H54 (cell line): ENCODE measurements around the gene SYTL1.

Source experiments
- DNase-seq: peaks from one replicate; pipeline ENCODE4 v3.0.0; 2011; ENCODE audit warnings: low spot score, mixed read lengths; ENCODE audit not compliant: insufficient read length
- FAIRE-seq: peaks from 3 replicates; lab custom pipeline; 2011; peaks lifted over from hg19 to GRCh38; lab: Jason Lieb, UNC
- POLR2A ChIP-seq: IDR thresholded peaks from 2 replicates; pipeline ENCODE4 v1.6.1; 2011; ENCODE audit warnings: low read depth, mild to moderate bottlenecking, low read length

Gene SYTL1

GRCh38 chr1:27358928-27359313, 17.1 kb downstream of the SYTL1 start:
- DNase-seq = no peak
- no peak for TF ChIP-seq POLR2A
- no peak for FAIRE-seq

GRCh38 chr1:27359822-27360158, 18.0 kb downstream of the SYTL1 start:
- no peak for FAIRE-seq
- TF ChIP-seq POLR2A = no peak

GRCh38 chr1:27360159-27361043, 18.6 kb downstream of the SYTL1 start:
- FAIRE-seq (no peak), DNase-seq (no peak)
- TF ChIP-seq POLR2A = no peak

More at GRCh38 chr1:27359822-27360158, 18.0 kb downstream of the SYTL1 start:
- DNase-seq = no peak

GRCh38 chr1:27361044-27361402, 19.2 kb downstream of the SYTL1 start:
- FAIRE-seq = no peak

GRCh38 chr1:27361553-27361952, 19.7 kb downstream of the SYTL1 start:
- no peak for TF ChIP-seq POLR2A
- FAIRE-seq (no peak), DNase-seq (no peak)

More at GRCh38 chr1:27361044-27361402, 19.2 kb downstream of the SYTL1 start:
- DNase-seq = no peak
- no peak for TF ChIP-seq POLR2A

GRCh38 chr1:27363766-27364695, 22.2 kb downstream of the SYTL1 start:
- FAIRE-seq (no peak), DNase-seq (no peak)
- TF ChIP-seq POLR2A = no peak

- DNase-seq (no peak), FAIRE-seq (no peak)
- TF ChIP-seq POLR2A = no peak
Measured at GRCh38 chr1:27364696-27365371, 23.0 kb downstream of the SYTL1 start.

- no peak for TF ChIP-seq POLR2A
- peak; percentile 27 for FAIRE-seq
Measured at GRCh38 chr1:27365372-27366112, 23.7 kb downstream of the SYTL1 start.

GRCh38 chr1:27366113-27366410, 24.2 kb downstream of the SYTL1 start:
- peak; percentile 61 for DNase-seq
- no peak for FAIRE-seq
- peak; percentile 40; the same call in 1 of the 2 replicates for TF ChIP-seq POLR2A

More at GRCh38 chr1:27365372-27366112, 23.7 kb downstream of the SYTL1 start:
- DNase-seq = peak; percentile 86

- peak; percentile 80 for DNase-seq
- TF ChIP-seq POLR2A = no peak; the same call in 1 of the 2 replicates
- no peak for FAIRE-seq
Measured at GRCh38 chr1:27366411-27367159, 24.8 kb downstream of the SYTL1 start, which contains the start of gene MAP3K6. Gene MAP3K6, minus strand, starts transcription at chr1:27366961. Its CDS starts 364 bp downstream, at chr1:27366597.

- no peak for FAIRE-seq
Measured at GRCh38 chr1:27367160-27367650, 25.4 kb downstream of the SYTL1 start.

GRCh38 chr1:27368869-27369582, 27.2 kb downstream of the SYTL1 start:
- FAIRE-seq = no peak
- DNase-seq = no peak
- TF ChIP-seq POLR2A = no peak

More at GRCh38 chr1:27367160-27367650, 25.4 kb downstream of the SYTL1 start:
- no peak for DNase-seq
- no peak for TF ChIP-seq POLR2A
